Measurements from ENCODE around the gene GOLGA6L7.
A peak's percentile ranks its signal among the peaks of the same experiment; 100 is the strongest.

Gene GOLGA6L7

GRCh38 chr15:28885128-28885629 lies 36.7 kb upstream of the GOLGA6L7 start:
- DNase-seq (ENCODE audit: low read depth): no peak
- TF ChIP-seq CTCF (IDR thresholded peaks at IDR 0.05; ENCODE audit: low read depth, low read length): no peak
- TF ChIP-seq MYC (IDR thresholded peaks at IDR 0.05; ENCODE audit: low read depth, low read length): no peak
- no peak for TF ChIP-seq POLR2A (IDR thresholded peaks at IDR 0.05; ENCODE audit: extremely low read depth, insufficient read length)
- TF ChIP-seq MAX (IDR thresholded peaks at IDR 0.05; ENCODE audit: low read depth, low read length): no peak
- H3K4me3 ChIP-seq (ENCODE audit: low read depth, low read length): no peak overlapping the region

- H3K4me3 ChIP-seq (ENCODE audit: low read depth, low read length): no peak overlapping the region
- TF ChIP-seq MYC (IDR thresholded peaks at IDR 0.05; ENCODE audit: low read depth, low read length) (no peak), POLR2A (IDR thresholded peaks at IDR 0.05; ENCODE audit: extremely low read depth, insufficient read length) (no peak), CTCF (IDR thresholded peaks at IDR 0.05; ENCODE audit: low read depth, low read length) (no peak), MAX (IDR thresholded peaks at IDR 0.05; ENCODE audit: low read depth, low read length) (no peak)
- DNase-seq (ENCODE audit: low read depth): no peak
Observed at GRCh38 chr15:28884151-28884940, 35.9 kb upstream of the GOLGA6L7 start.

- DNase-seq (ENCODE audit: low read depth): no peak
- peak; percentile 22; the same call in 1 of the 2 replicates for TF ChIP-seq MAX (IDR thresholded peaks at IDR 0.05; ENCODE audit: low read depth, low read length)
- no peak for TF ChIP-seq CTCF (IDR thresholded peaks at IDR 0.05; ENCODE audit: low read depth, low read length)
Observed at GRCh38 chr15:28881600-28881999, 33.2 kb upstream of the GOLGA6L7 start.

GRCh38 chr15:28881170-28881569 lies 32.7 kb upstream of the GOLGA6L7 start:
- H3K4me3 ChIP-seq (ENCODE audit: low read depth, low read length): no peak overlapping the region
- peak; percentile 31 for DNase-seq (ENCODE audit: low read depth)
- TF ChIP-seq MAX (IDR thresholded peaks at IDR 0.05; ENCODE audit: low read depth, low read length): no peak
- no peak for TF ChIP-seq CTCF (IDR thresholded peaks at IDR 0.05; ENCODE audit: low read depth, low read length)
- no peak for TF ChIP-seq MYC (IDR thresholded peaks at IDR 0.05; ENCODE audit: low read depth, low read length)
- no peak for TF ChIP-seq POLR2A (IDR thresholded peaks at IDR 0.05; ENCODE audit: extremely low read depth, insufficient read length)

More at GRCh38 chr15:28881600-28881999, 33.2 kb upstream of the GOLGA6L7 start:
- no peak overlapping the region for H3K4me3 ChIP-seq (ENCODE audit: low read depth, low read length)

GRCh38 chr15:28880680-28881079 lies 32.2 kb upstream of the GOLGA6L7 start:
- H3K4me3 ChIP-seq (ENCODE audit: low read depth, low read length): no peak overlapping the region
- DNase-seq (ENCODE audit: low read depth): no peak
- TF ChIP-seq CTCF (IDR thresholded peaks at IDR 0.05; ENCODE audit: low read depth, low read length) (no peak), MYC (IDR thresholded peaks at IDR 0.05; ENCODE audit: low read depth, low read length) (no peak), POLR2A (IDR thresholded peaks at IDR 0.05; ENCODE audit: extremely low read depth, insufficient read length) (no peak), MAX (IDR thresholded peaks at IDR 0.05; ENCODE audit: low read depth, low read length) (no peak)
